Measurements from ENCODE around the gene FSD1L.

Gene FSD1L

DNA sequence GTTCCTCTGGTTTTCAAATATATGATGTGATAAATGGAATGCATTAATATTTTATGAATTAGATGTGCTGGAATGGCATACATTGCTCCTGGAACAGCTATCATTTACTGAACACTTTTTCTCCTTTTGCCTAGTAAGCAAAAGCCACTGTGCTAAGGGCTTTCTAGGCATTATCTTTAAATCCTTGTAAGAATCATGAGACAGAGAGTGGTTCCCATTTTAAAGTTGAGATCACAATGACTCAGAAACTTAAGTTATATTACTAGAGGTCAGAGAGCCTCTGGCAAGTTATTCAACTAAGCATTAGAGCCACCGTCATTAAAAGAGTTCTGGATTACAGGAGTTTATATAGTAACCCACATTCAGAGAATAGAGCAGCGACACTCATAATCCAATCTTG, 26.7 kb upstream of the FSD1L start:
- TF ChIP-seq, protein P1, sequence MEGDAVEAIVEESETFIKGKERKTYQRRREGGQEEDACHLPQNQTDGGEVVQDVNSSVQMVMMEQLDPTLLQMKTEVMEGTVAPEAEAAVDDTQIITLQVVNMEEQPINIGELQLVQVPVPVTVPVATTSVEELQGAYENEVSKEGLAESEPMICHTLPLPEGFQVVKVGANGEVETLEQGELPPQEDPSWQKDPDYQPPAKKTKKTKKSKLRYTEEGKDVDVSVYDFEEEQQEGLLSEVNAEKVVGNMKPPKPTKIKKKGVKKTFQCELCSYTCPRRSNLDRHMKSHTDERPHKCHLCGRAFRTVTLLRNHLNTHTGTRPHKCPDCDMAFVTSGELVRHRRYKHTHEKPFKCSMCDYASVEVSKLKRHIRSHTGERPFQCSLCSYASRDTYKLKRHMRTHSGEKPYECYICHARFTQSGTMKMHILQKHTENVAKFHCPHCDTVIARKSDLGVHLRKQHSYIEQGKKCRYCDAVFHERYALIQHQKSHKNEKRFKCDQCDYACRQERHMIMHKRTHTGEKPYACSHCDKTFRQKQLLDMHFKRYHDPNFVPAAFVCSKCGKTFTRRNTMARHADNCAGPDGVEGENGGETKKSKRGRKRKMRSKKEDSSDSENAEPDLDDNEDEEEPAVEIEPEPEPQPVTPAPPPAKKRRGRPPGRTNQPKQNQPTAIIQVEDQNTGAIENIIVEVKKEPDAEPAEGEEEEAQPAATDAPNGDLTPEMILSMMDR (IDR thresholded peaks at IDR 0.05; ENCODE audit: insufficient read depth, low read depth, low read length, missing control alignments), result no peak
- DNase-seq (ENCODE audit: low read depth), result no peak
- no peak overlapping the region for H3K4me3 ChIP-seq (ENCODE audit: low read depth, low read length)

DNA sequence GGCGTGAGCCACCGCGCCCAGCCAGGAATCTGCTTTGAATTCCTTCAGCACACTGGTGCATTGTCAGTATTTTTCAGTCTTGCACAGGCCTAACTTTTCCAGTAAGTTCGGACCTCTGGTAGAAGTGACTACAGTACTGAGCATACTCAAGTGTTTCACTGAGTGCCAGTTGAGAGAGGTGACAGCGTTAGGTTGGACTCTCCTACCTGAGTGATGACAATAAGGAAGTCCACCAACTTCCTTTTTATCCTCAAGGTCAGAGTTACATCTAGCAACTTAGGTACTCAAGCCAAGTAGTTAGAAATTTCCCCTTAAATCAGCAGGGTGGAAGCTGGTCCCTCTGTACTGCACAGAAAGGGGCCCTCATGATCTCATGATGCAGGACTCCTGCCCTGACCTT, 26.0 kb upstream of the FSD1L start:
- DNase-seq (ENCODE audit: low read depth), result no peak
- no peak overlapping the region for H3K4me3 ChIP-seq (ENCODE audit: low read depth, low read length)
- TF ChIP-seq, protein P1 (IDR thresholded peaks at IDR 0.05; ENCODE audit: insufficient read depth, low read depth, low read length, missing control alignments), result no peak

DNA sequence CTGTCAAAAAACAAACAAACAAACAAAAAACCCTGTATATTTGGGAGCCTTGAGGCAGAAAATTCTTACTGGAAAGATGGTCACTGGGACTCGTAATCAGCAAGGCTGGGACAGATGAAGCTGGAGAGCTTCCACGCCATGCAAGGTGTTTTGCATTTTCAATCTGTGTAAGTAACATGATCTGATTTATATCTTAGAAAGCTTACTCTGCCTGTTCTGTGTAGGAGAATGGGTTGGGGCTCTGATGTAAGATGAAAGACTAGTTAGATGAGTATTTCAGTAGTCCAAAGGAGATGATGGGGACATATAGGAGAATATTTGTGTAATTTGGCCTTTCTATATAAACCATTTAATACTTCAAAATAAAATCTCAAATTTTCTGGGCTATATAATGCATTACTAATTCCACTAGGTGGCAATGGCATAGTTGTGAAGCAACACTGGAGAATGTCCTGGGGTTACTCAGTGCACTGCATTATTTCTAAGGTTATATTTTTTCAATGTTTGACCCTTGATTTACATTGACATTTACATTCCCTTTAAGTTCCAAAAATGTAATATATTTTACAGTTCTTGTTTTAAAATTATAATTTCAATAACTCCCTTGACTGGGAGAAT, 21.9 kb upstream of the FSD1L start:
- TF ChIP-seq, protein P1 (IDR thresholded peaks at IDR 0.05; ENCODE audit: insufficient read depth, low read depth, low read length, missing control alignments), result peak; percentile 30
- H3K4me3 ChIP-seq (ENCODE audit: low read depth, low read length), result no peak overlapping the region
- DNase-seq (ENCODE audit: low read depth), result peak; percentile 40

DNA sequence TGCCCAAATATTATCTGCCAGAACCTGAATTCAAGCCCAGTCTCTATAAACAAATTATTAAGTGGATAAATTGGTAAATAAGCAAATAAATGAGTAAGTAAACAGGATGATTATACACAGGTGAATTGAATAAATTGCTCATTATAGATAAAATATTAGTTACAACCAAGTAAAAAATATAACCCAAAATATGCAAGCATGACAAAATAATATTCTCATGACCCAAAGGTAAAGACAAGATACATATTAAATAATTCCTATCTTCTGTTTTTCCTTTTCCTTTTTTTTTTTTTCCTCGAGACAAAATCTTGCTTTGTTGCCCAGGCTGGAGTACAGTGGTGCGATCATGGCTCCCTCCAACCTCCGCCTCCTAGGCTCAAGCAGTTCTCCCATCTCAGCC, 21.2 kb upstream of the FSD1L start:
- TF ChIP-seq, protein P1 (IDR thresholded peaks at IDR 0.05; ENCODE audit: insufficient read depth, low read depth, low read length, missing control alignments), result no peak

DNA sequence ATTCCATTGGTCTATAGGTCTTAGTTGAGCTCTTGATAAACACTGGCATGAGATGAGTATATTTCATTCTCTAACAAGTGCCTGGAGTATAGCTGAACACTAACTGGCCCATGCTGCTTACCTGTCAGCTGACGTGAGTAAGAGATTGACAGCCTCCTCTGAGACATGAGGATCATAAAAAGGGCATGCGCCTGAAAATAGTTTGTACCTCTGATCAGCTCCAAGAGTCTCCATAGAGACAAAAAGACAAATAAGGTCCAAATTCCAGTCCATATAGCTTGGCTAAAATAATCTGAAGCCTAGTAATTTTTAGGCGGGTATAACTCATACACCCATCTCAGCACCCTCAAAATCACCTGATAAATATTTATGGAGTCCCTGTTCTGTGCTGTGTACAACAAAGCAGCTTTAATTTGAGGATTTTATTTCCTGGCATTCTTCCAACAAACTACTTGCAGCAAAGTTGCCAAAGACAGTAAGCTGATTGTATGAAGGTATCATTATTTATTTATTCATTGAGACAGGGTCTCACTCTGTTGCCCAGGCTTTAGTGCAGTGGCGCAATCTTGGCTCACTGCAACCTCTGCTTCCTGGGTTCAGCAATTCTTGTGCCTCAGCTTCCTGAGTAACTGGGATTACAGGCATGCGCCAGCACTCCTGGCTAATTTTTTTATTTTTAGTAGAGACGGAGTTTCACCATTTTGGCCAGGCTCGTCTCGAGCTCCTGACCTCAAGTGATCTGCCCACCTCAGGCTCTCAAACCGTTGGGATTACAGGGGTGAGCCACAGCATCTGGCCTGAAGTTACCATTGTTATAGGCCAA, 16.2 kb upstream of the FSD1L start:
- no peak overlapping the region for H3K4me3 ChIP-seq (ENCODE audit: low read depth, low read length)
- TF ChIP-seq, protein P1 (IDR thresholded peaks at IDR 0.05; ENCODE audit: insufficient read depth, low read depth, low read length, missing control alignments), result no peak
- no peak for DNase-seq (ENCODE audit: low read depth)

More for the DNA sequence above, 21.2 kb upstream of the FSD1L start:
- DNase-seq (ENCODE audit: low read depth), result no peak
- H3K4me3 ChIP-seq (ENCODE audit: low read depth, low read length), result no peak overlapping the region

DNA sequence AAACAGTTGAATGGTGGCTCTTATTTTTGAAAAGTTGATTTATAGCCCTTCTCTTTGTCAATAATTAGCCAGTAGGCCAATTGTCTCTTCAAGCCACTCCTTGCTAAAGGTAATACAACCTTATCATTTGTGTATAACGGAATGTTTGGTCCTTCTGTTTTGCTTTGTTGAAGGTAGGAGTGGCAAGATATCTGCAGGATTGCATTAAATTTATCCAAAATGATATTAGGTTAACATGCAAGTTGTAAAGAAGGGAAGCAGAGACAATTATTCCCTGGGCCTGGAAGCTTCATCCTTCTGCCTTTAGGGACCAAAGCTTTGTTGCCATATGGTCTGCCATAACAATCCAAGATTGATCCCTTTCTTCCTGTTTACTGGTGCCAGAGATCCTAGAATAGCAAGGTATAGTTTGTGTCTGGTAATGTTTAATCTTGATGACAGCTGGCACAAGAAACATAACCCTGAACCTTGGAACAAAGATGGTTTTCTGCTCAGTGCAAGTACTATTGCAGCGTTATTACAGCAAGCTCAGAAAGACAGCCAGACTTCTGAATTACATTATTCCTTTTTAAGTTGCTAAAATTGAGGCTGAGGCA, 15.5 kb upstream of the FSD1L start:
- no peak for DNase-seq (ENCODE audit: low read depth)
- TF ChIP-seq, protein P1 (IDR thresholded peaks at IDR 0.05; ENCODE audit: insufficient read depth, low read depth, low read length, missing control alignments), result no peak
- no peak overlapping the region for H3K4me3 ChIP-seq (ENCODE audit: low read depth, low read length)

All from GM12865 (cell line).